Lower lobe of right lung (tissue), 2 donors: ENCODE measurements around the gene SLITRK6. TPM values are rescaled to one million over a fixed set of nuclear protein-coding genes. Genes with fewer than 3 reads are reported as not detected.
"Not testable (repeated sequence)": the region's sequence is repeated elsewhere in the genome, so short reads cannot be mapped to it uniquely, and the experiment has no call there.

Experiments used
- ATAC-seq, 2 donors: fragments of 200-7000 bp; cut with Tn5 transposase; one replicate each; pipeline ENCODE4 v1.9.1; 2020 to 2022; ENCODE audit warnings: mild to moderate bottlenecking in 2 of 2, moderate library complexity in 2 of 2
- DNase-seq: peaks from one replicate; pipeline ENCODE4 v3.0.0-alpha.2; 2020
- H3K27ac ChIP-seq: fragments of 200-600 bp; one replicate; pipeline ENCODE4 v1.8.0; 2022
- H3K27me3 ChIP-seq: fragments of 200-600 bp; one replicate; pipeline ENCODE4 v1.8.0; 2022; ENCODE audit warnings: low read depth
- H3K36me3 ChIP-seq: fragments of 200-600 bp; one replicate; pipeline ENCODE4 v1.8.0; 2022; ENCODE audit warnings: mild to moderate bottlenecking
- H3K4me1 ChIP-seq: fragments of 200-600 bp; one replicate; pipeline ENCODE4 v1.8.0; 2022
- H3K4me3 ChIP-seq: fragments of 200-600 bp; one replicate; pipeline ENCODE4 v1.8.0; 2022; ENCODE audit warnings: mild to moderate bottlenecking
- H3K9me3 ChIP-seq: fragments of 200-600 bp; one replicate; pipeline ENCODE4 v1.8.0; 2022
- intact Hi-C: fragments of 100-400 bp; cut with DNase I; formaldehyde crosslinking; loops from one replicate; pipeline ENCODE4 v1.11.0; 2022
- total RNA-seq: library from RNA; stranded (reverse); fragmentation: NEBNext Ultra II Directional; extraction: Animal tissue kit (Norgen Biotek cat#: 25700); gene quantifications from one replicate; pipeline ENCODE4 v1.2.1, GENCODE V29; 2021
- TF ChIP-seq, protein P1 (sequence below): fragments of 200-600 bp; IDR thresholded peaks from one replicate; pipeline ENCODE4 v1.8.0; 2022; ENCODE audit warnings: antibody characterized with exemption, mild to moderate bottlenecking
- donor health status: DM: no; HTN: yes; CAD: no; lungs with severe emphysema.

SLITRK6 gene
- total RNA-seq, 1 donor from 2014 or later: 5.1 TPM

DNA sequence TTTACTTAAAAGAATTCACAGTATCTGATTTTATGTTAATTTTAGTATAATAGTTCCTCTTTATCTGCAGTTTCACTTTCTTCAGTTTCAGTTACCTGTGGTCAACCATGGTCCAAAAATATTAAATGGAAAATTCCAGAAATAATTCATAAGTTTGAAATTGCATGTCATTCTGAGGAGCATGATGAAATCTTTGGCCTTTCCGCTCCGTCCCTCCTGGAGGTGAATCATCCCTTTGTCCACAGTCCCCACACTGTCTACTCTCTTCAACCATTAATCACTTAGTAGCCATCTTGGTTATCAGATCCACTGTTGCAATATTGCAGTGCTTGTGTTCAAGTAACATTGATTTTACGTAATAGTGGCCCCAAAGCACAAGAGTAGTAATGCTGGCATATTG lies 26.9 kb downstream of the SLITRK6 start:
- Histone ChIP-seq H3K27ac (no peak overlapping the region), H3K36me3 (no peaks in the 10 kb centered on the region), H3K9me3 (no peaks in the 10 kb centered on the region), H3K27me3 (no peaks in the 10 kb centered on the region), H3K4me3 (no peak overlapping the region), H3K4me1 (no peaks in the 10 kb centered on the region)
- intact Hi-C loops: no loop called here
- TF ChIP-seq, protein P1, sequence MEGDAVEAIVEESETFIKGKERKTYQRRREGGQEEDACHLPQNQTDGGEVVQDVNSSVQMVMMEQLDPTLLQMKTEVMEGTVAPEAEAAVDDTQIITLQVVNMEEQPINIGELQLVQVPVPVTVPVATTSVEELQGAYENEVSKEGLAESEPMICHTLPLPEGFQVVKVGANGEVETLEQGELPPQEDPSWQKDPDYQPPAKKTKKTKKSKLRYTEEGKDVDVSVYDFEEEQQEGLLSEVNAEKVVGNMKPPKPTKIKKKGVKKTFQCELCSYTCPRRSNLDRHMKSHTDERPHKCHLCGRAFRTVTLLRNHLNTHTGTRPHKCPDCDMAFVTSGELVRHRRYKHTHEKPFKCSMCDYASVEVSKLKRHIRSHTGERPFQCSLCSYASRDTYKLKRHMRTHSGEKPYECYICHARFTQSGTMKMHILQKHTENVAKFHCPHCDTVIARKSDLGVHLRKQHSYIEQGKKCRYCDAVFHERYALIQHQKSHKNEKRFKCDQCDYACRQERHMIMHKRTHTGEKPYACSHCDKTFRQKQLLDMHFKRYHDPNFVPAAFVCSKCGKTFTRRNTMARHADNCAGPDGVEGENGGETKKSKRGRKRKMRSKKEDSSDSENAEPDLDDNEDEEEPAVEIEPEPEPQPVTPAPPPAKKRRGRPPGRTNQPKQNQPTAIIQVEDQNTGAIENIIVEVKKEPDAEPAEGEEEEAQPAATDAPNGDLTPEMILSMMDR: no peak
- no peak for DNase-seq
- ATAC-seq: no peak

- Histone ChIP-seq H3K9me3 (no peaks in the 10 kb centered on the region), H3K27me3 (no peaks in the 10 kb centered on the region), H3K4me1 (no peaks in the 10 kb centered on the region), H3K27ac (no peak overlapping the region), H3K36me3 (no peaks in the 10 kb centered on the region), H3K4me3 (no peak overlapping the region)
- DNase-seq: no peak
- ATAC-seq: no peak
- TF ChIP-seq, protein P1: no peak
- intact Hi-C loops: no loop called here
Observed at GRCh38 chr13:85771856-85772255, 27.4 kb downstream of the SLITRK6 start.

DNA sequence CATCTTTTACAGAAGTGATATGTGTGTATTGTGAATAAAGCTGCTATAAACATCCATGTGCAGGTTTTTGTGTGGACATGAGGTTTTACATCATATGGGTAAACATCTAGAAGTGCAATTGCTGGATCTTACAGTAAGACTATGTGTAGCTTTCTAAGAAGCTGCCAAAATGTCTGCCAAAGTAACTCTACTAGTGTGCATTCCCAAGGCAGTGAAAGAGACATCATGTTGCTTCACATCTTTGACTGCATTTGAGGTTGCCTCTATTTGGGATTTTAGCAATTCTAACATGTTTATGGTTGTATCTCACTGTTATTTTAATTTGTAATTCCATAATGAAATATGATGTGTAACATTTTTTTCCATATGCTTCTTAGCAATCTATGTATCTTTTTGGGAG lies 30.3 kb downstream of the SLITRK6 start:
- no peaks in the 10 kb centered on the region for H3K27me3 ChIP-seq
- DNase-seq: no peak
- intact Hi-C loops: no loop called here
- H3K9me3 ChIP-seq: no peaks in the 10 kb centered on the region
- H3K27ac ChIP-seq: no peak overlapping the region
- ATAC-seq: no peak
- H3K4me3 ChIP-seq: no peak overlapping the region
- no peaks in the 10 kb centered on the region for H3K36me3 ChIP-seq
- H3K4me1 ChIP-seq: no peaks in the 10 kb centered on the region
- TF ChIP-seq, protein P1: no peak

GRCh38 chr13:85755123-85755522 lies 44.1 kb downstream of the SLITRK6 start:
- H3K4me3 ChIP-seq: no peak overlapping the region
- TF ChIP-seq, protein P1: no peak
- no peaks in the 10 kb centered on the region for H3K9me3 ChIP-seq
- H3K27ac ChIP-seq: no peak overlapping the region
- no peaks in the 10 kb centered on the region for H3K27me3 ChIP-seq
- intact Hi-C loops: no loop called here
- ATAC-seq (no peak), DNase-seq (no peak)
- H3K4me1 ChIP-seq: no peaks in the 10 kb centered on the region
- H3K36me3 ChIP-seq: no peaks in the 10 kb centered on the region

GRCh38 chr13:85743201-85743770 lies 55.9 kb downstream of the SLITRK6 start:
- DNase-seq, H3K9me3 ChIP-seq, H3K4me3 ChIP-seq, H3K27me3 ChIP-seq, ATAC-seq, H3K27ac ChIP-seq, intact Hi-C loops, H3K36me3 ChIP-seq, H3K4me1 ChIP-seq: not testable (repeated sequence)
